NOMO-1 treated with dmso at 0.1 percent for 144 hours (cell line): Measurements from ENCODE around the gene ZFAND6.

ENCODE experiments used
- DNase-seq: peaks from one replicate; lab custom pipeline; 2025; ENCODE audit not compliant: unreplicated experiment; lab: John Stamatoyannopoulos, UW

The ZFAND6 gene

GRCh38 chr15:80167936-80168335, 108.5 kb downstream of the ZFAND6 start:
- no peak for DNase-seq

DNA sequence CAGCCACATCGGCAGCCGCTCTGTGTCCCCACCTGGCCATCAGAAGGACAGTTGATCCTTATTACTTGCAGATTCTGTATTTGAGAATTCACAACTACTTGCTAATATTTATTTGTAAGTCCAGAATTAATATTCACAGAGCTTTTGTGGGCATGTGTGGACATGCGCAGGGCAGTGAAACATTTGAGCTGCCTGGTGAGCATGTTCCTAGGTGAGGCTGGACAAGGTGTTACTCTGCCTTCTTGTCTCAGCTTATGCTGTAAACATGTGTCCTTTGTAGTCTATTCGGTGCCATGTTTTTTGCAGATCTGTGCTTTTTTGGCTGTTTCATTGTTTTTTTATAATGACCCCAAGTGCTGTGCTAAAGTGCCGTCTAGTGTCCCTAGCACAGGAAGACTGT, 108.9 kb downstream of the ZFAND6 start:
- DNase-seq: no peak

DNA sequence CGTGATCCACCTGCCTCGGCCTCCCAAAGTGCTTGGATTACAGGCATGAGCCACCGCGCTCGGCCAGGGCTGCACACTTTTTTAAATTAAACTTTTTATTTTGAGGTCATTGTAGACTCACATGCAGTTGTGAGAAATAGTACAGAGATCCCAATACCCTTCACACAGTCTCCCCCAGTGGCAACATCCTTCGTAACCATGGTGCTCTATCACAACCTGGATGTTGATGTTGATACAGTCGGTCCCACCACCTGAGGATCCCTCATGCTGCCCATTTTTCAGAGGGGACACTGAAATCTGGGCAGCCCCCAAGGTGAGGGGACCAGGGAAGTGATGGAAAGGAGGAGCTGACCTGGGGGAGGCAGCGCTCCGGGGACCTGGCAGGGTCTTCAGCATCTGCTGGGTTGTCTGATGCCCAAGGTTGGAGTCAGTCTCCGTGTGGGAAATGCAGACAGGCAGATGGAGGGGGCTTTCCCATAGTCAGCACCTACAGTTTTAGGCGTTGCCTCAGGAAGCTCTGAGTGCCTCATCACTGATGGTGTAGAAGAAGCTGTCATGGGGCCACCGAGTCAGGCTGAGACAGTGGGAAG, 110.4 kb downstream of the ZFAND6 start:
- DNase-seq: no peak

- no peak for DNase-seq
Observed at GRCh38 chr15:80170596-80170995, 111.1 kb downstream of the ZFAND6 start.

DNA sequence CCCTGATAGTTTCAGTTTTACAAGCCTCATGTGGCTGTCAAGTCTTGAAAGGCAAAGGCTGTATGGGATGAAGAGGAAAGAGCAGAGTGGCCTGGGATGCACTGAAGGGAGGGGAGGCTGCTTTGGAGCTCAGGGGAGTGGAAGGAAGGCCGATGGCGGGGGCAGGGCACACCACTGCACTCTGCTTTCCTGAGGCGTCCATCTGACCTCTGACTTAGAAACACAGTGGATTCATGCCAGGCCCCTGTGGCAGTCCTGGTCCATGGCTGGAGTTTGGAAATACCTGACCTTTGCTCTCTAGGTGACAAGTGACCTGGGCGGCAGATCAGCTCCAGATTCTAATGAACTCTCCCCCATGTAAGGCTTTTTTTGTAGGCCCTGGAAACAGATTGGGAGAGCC, 112.3 kb downstream of the ZFAND6 start:
- no peak for DNase-seq

GRCh38 chr15:80172401-80172800, 112.9 kb downstream of the ZFAND6 start:
- no peak for DNase-seq

GRCh38 chr15:80173022-80173759, 113.7 kb downstream of the ZFAND6 start:
- DNase-seq: no peak

DNA sequence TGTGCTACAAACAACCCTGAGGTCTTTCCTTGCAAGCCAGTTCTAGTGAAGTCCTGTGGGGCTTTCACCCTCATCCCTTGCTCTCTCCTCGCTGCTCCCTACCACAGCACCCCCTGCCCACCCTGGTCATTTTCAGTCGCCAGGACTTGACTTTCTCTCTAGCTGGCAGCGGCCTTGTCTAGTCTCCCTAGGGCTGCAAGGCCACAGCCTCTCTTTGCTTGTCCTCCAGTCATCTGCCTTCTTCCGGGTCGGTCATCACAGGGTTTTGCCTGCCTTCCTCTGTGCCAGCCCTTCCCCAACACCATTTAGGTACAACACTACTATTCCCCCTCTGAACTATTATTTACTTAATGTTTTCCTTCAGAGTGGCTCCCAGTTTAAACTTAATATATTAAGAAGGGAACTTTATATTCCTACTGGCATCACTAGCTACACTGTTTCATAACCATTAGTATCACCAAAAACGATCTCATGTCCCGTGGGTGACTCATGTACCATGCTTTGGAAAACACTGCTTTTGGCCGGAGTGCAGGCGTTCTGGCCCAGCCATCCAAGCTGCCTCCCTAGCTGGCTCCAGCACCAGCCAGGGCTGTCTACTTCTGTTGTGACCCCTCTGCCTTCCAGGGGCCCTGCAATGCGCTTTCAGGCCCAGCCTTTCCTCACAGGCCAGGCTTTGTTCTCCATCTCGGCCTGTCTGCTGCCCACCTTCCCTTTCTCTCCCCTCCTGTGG, 114.7 kb downstream of the ZFAND6 start:
- DNase-seq: no peak

GRCh38 chr15:80175436-80175835, 116.0 kb downstream of the ZFAND6 start:
- no peak for DNase-seq

- DNase-seq: no peak
Observed at GRCh38 chr15:80176443-80176842, 117.0 kb downstream of the ZFAND6 start.

DNA sequence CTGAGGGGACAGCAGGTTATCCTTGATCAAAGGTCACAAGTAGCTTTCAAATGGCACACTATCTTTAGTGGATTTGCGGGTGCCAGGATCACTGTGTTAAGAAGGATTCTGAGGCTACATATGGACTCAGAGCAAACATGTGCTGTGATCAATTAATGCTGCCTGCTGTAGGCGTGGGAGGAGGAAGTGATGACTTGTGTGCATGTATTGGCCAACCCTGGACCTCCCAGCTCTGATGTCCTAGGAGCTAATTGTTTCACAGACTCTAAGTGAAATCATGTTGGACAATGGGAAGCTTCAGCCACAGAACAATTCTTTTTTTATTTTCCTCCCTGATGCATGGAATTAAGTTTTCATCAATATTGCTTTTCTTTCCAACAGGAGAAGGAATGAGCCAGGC, 117.7 kb downstream of the ZFAND6 start:
- peak; percentile 32 for DNase-seq

DNA sequence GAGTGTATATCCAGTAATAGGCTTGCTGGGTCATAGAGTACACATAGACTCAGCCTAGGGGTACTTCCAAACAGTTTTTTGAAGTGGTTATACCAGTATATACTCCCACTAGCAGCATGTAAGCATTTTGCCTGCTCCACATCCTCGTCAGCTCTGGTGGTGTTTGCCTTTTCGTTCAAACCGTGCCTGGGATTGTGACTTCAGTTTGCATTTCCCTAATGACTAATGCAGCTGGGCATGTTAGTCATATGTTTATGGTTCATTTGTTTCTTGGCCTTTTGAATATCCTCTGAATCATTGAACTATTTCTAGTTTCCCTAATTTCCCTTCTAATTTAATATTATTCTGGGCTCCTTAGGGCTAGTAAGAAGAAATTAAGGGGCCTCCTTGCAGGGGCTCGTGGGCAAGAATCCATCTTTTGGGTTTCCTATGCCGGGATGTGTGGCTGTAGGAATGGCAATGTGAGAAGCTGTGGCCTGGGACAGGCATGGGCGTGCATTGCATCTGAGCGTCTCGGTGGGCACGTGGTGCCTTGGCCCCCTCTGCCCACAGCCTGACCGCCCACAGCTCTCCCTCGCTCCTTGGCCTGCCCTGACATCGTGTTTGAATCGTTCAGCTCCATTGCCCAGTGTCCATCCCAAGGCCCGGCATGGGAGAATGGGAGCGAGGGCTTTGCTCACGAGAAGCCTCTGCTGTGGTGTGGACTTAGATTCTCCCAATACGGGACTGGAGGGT, 119.7 kb downstream of the ZFAND6 start:
- DNase-seq: no peak

DNA sequence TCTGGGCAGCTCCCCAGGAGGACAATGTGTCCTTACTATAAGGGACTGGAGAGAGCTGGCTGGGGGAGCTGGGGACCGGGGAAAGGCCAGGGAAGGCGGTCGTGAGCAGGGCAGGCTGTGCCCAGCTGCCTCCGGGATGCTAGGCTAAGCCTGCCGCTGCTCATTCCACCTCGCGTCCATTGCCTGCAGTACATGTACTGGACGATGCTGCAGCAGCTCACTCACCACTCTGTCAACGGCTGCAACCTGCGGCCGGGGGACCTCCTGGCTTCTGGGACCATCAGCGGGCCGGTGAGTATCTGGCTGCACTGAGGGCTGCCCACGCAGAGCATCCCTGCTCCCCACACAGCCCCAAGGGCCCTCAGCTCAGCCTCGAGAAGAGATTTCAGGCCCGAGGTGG, 120.5 kb downstream of the ZFAND6 start:
- DNase-seq: no peak

- DNase-seq: no peak
Observed at GRCh38 chr15:80180468-80180867, 121.0 kb downstream of the ZFAND6 start.

DNA sequence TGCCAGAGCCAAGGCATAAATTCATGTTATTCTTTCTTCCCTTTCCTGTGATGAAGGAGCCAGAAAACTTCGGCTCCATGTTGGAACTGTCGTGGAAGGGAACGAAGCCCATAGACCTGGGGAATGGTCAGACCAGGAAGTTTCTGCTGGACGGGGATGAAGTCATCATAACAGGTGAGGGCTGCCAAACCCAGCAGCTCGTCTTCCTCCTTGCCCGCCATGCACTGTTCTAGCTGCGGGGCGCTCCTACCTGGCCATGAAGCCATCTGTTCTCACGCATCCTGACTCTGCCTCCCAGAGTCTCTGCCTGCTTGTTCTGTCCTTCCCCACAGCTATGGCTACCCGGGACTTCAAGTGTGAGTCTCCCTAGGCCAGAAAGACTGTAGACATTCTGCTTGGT, 121.5 kb downstream of the ZFAND6 start:
- DNase-seq: no peak

DNA sequence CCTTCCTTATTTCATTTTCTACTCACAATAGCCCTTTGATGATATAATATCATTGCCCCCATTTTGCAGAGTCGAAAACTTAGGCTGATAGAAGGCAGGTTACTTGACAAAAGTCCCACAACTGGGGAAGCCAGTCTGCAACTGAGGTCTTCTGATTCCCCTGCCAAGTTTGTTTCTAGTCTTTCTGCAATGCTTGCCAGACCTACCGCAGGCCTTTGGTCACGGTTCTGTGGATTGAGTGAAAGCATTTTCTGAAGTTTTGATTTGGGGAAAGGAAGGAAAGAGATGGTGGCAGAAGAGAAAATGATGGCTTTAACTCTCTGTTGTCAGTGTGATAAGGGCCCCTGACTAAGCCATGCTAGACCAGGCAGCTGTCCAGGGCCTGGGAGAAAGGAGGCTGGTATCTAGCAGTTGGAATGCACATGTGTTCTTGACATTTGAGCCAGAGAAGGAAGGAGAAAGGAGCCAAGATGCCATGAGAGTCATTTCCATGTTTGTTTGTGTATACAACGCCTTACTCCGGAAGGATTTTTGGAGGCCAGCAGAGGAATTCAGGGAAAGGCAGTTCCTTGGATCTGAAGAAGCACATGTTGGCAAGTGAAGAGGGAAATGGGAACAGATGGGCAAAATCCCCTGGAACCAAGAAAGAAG, 123.3 kb downstream of the ZFAND6 start:
- DNase-seq: no peak

GRCh38 chr15:80183306-80183705, 123.8 kb downstream of the ZFAND6 start:
- no peak for DNase-seq

DNA sequence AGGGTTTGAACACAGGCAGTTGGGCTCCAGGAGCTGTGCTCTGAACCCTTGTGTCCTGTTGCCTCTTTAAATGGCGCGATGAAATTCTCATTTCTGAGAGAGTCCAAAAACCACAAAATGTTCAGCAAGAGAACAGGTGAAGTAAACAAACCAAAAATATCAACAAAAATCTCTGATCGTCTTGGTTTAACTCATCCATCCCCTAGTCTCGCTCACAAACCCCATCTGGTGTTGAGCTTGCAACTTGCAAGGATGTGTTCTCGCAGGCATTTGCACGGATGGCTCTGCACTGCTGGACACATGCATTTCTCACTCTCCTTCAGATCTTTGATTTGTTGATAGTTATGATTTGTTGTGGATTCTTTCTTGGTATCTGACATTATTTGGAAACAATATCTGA, 124.4 kb downstream of the ZFAND6 start:
- DNase-seq: no peak

DNA sequence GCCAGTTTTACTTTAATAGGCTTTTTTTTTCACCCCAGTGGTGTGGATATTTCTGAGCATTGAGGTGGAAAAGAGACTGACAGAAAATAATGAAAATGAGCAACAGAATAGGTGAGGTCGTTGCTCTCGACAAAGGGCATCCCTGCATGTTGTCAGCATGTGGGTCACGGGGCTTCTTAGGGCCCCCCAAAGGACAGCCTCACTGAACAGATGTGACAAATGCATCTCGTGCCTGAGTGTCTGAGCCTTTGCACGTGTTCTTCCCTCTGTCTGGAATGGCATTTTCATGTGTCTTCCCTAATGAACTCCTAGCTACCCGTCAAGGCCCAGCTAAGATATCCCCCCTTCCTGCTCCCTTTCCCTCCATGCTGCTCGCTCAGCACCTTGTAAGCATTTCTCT, 125.1 kb downstream of the ZFAND6 start:
- no peak for DNase-seq

GRCh38 chr15:80185152-80185551, 125.7 kb downstream of the ZFAND6 start:
- no peak for DNase-seq

DNA sequence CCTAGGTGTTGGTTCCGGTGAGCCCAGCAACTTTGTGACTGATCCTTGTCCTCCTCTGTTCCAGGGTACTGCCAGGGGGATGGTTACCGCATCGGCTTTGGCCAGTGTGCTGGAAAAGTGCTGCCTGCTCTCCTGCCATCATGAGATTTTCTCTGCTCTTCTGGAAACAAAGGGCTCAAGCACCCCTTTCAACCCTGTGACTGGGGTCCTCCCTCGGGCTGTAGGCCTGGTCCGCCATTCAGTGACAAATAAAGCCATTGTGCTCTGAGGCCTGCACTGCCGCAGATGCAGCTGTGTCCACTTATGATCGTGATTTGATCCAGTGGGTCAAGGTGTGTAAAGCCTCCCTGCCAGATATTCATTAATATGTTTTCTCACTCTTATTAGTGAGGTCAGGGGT, 126.6 kb downstream of the ZFAND6 start:
- DNase-seq: no peak
